Ectodermal cell (in vitro differentiated cells): ENCODE data around the gene AWAT1. TPM values are rescaled to one million over a fixed set of nuclear protein-coding genes. Genes with fewer than 3 reads are reported as not detected.
"Not testable (repeated sequence)": the region's sequence is repeated elsewhere in the genome, so short reads cannot be mapped to it uniquely, and the experiment has no call there.

Experiments used
- H3K27ac ChIP-seq: 2 replicates; pipeline ENCODE4 v1.7.0; 2013; ENCODE audit warnings: mild to moderate bottlenecking, low read depth, low read length; ENCODE audit not compliant: insufficient read depth, poor library complexity, severe bottlenecking
- H3K27me3 ChIP-seq: 2 replicates; pipeline ENCODE4 v1.7.0; 2013; ENCODE audit warnings: mild to moderate bottlenecking, low read length; ENCODE audit not compliant: insufficient read depth, control insufficient read depth, poor library complexity, severe bottlenecking
- H3K36me3 ChIP-seq: one replicate; pipeline ENCODE4 v1.7.0; 2013; ENCODE audit warnings: low read length; ENCODE audit not compliant: control insufficient read depth, insufficient read depth
- H3K4me1 ChIP-seq: one replicate; pipeline ENCODE4 v1.7.0; 2013; ENCODE audit warnings: low read length; ENCODE audit not compliant: control insufficient read depth, insufficient read depth
- H3K4me3 ChIP-seq: 2 replicates; pipeline ENCODE4 v1.7.0; 2013; ENCODE audit warnings: low read depth, low read length, control low read depth; ENCODE audit not compliant: insufficient read depth
- H3K9me3 ChIP-seq: 2 replicates; pipeline ENCODE4 v1.7.0; 2013; ENCODE audit warnings: mild to moderate bottlenecking, low read length, moderate library complexity; ENCODE audit not compliant: control insufficient read depth
- WGBS, 2 experiments: methylation state at CpG; one replicate each; pipeline ENCODE4 v1.1.7; 2013; ENCODE audit warnings: missing lambda C conversion rate in 2 of 2; 5-methylcytosine and 5-hydroxymethylcytosine counted together
- polyA plus RNA-seq, 4 experiments: library from polyadenylated mRNA; stranded (reverse); fragments of 50-300 nt; gene quantifications; one replicate each; pipeline ENCODE4 v1.2.3, GENCODE V29; 2013

Gene AWAT1
- polyA plus RNA-seq (2013, experiment 1 of 4), result not detected
- polyA plus RNA-seq (2013, experiment 2 of 4), result not detected
- not detected for polyA plus RNA-seq (2013, experiment 3 of 4)
- not detected for polyA plus RNA-seq (2013, experiment 4 of 4)

DNA sequence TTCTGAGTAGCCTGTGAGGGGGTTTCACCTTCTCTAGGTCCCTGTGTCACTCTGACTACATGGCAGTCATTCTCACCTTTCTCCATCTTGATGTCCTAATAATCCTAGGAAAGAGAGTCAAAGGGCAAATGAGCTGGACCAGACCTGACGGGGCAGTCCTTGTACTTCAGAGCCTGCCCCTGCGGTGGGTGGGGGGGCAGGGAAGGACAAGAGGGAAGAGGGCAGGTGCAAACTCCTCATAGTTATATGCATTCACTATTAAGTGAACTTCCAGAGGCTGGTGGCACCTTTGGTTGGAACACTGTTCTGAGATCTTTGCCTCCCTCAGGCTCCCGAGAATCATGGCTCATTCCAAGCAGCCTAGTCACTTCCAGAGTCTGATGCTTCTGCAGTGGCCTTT is at the start of gene AWAT1:
TSS of gene AWAT1 (plus strand) at position 301 of the 400 bp plus-strand sequence. CDS start at position 342, 41 bp downstream.
- Histone ChIP-seq H3K4me3 (no peak within 1 kb of the TSS), H3K36me3 (no peaks in the 10 kb centered on the region), H3K27me3 (no peaks in the 10 kb centered on the region), H3K4me1 (no peaks in the 10 kb centered on the region), H3K27ac (no peak within 1 kb of the TSS), H3K9me3 (no peaks in the 10 kb centered on the region)
- 88 to 97% methylated on average over 3 of the region's 3 CpGs for WGBS, 2 experiments

DNA sequence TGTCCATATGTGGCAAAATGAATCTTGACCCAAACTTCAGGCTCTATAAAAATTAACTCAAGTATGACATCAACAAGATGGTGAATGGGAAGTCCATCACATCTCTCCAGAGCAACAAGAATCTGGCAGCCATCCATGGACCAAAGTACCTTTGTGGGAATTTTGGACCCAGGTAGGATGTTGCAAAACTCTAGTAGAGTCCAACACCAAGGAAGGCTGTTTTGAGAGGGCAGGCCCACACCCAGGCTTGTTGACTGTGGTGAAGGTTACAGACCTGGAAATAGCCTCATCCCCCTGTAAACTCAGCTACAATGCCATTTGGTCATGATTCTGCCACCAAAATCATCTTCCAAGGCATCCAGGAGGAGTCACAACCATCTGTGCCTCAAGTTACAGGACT is 44.2 kb upstream of the AWAT1 start:
- Histone ChIP-seq H3K36me3 (no peaks in the 10 kb centered on the region), H3K27ac (no peak overlapping the region), H3K4me3 (no peak overlapping the region), H3K4me1 (no peaks in the 10 kb centered on the region), H3K27me3 (no peaks in the 10 kb centered on the region), H3K9me3 (no peaks in the 10 kb centered on the region)

DNA sequence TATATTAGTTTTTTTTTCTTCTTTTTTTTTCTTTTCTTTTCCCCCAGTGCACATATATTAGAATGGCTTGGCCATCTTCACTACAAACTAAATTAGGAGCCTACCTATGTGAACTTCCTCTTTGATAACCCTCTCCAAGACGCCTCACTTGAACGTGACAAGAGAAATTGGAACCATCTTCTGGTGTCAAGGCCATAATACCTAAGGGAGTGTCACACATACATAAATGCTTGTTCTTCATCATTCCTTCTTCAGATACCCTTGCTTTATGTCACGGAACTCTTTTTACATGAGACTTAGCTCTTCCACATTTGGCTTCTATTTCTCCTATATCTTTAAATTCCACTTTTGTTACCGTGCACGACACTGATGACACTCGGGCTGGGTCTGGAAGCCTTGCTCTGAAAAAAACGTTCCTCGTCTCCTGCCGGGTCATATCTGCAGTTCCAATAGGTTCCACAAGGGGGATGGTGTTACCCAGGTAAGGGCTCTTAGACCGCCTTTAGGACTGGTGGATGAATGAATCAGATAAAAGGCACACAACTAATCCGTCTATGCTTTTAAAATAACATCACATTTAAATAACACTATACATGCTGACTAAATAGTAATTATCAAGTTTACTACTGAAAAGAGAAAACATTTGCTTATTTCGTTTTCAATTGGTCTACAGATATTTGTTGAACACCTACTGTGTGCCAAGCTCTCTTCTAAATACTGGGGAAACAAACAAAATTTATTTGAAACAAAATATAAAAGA is 37.3 kb upstream of the AWAT1 start:
- Histone ChIP-seq H3K27me3 (no peaks in the 10 kb centered on the region), H3K4me3 (no peak overlapping the region), H3K9me3 (no peaks in the 10 kb centered on the region), H3K36me3 (no peaks in the 10 kb centered on the region), H3K4me1 (no peaks in the 10 kb centered on the region), H3K27ac (no peak overlapping the region)
- 21 to 25% methylated on average over 9 to 10 of the region's 12 CpGs for WGBS, 2 experiments

DNA sequence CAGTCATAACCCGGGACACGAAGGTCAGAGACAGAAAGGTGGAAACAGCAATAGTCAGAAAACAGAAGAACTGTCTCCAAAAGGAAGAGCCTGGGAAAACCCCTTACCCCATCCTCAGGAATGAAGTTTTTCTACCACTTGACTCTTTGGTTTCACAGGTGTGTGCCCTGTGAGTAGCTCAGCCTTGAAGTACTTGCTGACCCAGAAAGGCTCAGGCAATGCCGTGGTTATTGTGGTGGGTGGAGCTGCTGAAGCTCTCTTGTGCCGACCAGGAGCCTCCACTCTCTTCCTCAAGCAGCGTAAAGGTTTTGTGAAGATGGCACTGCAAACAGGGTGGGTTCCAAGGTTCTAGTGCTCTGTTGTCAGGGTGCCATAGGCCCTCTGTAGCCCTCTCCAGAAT is 32.7 kb upstream of the AWAT1 start:
- H3K4me3 ChIP-seq, result no peak overlapping the region
- no peaks in the 10 kb centered on the region for H3K27me3 ChIP-seq
- no peaks in the 10 kb centered on the region for H3K4me1 ChIP-seq
- no peaks in the 10 kb centered on the region for H3K36me3 ChIP-seq
- H3K9me3 ChIP-seq, result no peaks in the 10 kb centered on the region
- H3K27ac ChIP-seq, result no peak overlapping the region
- WGBS, 2 experiments, result 94 to 96% methylated on average over 5 of the region's 5 CpGs

DNA sequence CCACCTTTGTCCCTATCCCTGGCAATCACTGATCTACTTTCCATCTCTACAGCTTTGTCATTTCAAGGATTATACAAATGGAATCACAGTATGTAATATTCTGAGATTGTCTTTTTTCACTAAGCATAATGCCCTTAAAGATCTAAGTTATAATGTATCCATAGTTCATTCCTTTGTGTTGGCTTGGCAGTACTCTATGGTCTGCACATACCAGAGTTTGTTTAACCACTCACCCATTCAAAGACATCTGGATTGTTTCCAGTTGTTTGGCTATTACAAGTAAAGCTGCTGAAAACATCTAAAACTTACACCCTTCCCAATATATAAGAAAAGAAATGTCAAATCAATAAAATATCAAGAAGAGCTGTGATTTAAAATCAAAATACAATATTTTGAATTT is 26.0 kb upstream of the AWAT1 start:
- H3K27me3 ChIP-seq, result no peaks in the 10 kb centered on the region
- no peak overlapping the region for H3K27ac ChIP-seq
- no peak overlapping the region for H3K4me3 ChIP-seq
- H3K4me1 ChIP-seq, result no peaks in the 10 kb centered on the region
- H3K9me3 ChIP-seq, result no peaks in the 10 kb centered on the region
- H3K36me3 ChIP-seq, result no peaks in the 10 kb centered on the region

DNA sequence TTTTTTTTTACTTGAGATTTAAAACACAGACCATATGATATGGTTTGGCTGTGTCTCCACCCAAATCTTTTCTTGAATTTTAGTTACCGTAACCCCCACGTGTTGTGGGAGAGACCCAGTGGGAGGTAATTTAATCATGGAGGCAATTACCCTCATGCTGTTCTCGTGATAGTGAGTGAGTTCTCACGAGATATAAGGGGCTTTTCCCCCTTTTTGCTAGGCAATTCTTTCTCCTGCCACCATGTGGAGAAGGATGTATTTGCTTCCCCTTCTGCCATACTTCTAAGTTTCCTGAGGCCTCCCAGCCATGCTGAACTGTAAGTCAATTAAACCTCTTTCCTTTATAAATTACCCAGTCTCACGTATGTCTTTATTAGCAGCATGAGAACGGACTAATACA is 24.9 kb upstream of the AWAT1 start:
- 85 to 88% methylated on average over 2 to 4 of the region's 6 CpGs for WGBS, 2 experiments
- not testable (repeated sequence) for H3K36me3 ChIP-seq, H3K9me3 ChIP-seq, H3K4me3 ChIP-seq, H3K27ac ChIP-seq, H3K27me3 ChIP-seq, H3K4me1 ChIP-seq

DNA sequence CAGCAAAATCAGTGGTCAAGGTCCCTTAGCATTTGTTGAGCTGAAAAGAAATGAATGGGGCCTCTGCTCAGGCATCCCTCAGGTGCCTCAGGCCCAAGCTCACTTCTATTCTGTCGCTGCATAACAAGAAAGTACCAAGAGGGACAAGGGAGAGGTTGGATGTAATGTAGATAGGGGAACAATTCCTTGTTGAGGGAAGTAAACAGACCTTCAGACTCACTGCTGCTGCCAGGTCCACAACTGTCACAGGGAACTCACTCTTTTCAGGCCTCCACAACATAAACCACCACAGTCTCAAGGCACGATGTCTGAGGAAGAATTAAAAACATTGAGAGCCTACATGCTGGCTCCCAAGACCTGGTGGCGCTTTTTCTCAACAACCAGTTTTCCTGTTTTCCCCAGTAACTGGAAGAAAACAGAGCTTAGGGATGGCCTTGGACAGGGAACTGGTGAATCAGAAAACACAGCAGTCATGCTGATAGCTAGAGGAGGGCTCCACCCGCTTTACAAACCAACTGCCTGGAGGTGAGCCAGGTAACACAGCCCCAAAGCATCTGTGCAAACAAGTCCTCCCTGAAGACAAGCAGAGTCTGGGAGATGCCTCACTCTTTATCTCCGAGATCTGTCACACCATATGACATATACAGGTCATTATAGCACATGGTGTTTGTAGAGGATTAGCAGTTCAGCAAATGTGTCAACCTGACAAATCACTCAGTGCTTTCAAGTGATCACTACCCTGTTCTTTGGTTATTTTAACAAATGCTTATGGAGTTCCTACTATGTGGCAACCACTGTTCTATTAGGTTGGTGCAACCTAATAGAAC is 14.3 kb upstream of the AWAT1 start:
- Histone ChIP-seq H3K4me3 (no peak overlapping the region), H3K27ac (no peak overlapping the region), H3K27me3 (no peaks in the 10 kb centered on the region), H3K36me3 (no peaks in the 10 kb centered on the region), H3K9me3 (no peaks in the 10 kb centered on the region), H3K4me1 (no peaks in the 10 kb centered on the region)
- 91 to 100% methylated on average over 4 to 5 of the region's 5 CpGs for WGBS, 2 experiments

DNA sequence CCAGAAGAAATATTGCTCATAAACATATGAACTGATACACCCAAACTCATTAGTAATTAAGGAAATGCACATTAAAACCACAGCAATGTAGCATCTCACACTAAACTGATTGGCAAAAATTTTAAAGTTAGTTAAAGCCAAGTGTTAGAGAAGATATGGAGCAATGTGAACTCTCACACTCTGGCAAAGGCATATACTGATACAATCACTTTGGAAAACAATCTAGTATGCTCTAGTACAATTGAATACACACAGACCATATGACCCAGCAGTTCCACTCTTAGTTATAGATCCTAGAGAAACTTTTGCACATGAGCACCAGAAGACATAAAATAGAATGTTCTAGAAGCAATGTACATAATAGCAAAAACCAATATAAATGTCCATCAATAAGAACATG is 8.4 kb upstream of the AWAT1 start:
- no peaks in the 10 kb centered on the region for H3K36me3 ChIP-seq
- no peaks in the 10 kb centered on the region for H3K4me1 ChIP-seq
- no peak overlapping the region for H3K4me3 ChIP-seq
- no peaks in the 10 kb centered on the region for H3K9me3 ChIP-seq
- H3K27ac ChIP-seq, result no peak overlapping the region
- H3K27me3 ChIP-seq, result no peaks in the 10 kb centered on the region

DNA sequence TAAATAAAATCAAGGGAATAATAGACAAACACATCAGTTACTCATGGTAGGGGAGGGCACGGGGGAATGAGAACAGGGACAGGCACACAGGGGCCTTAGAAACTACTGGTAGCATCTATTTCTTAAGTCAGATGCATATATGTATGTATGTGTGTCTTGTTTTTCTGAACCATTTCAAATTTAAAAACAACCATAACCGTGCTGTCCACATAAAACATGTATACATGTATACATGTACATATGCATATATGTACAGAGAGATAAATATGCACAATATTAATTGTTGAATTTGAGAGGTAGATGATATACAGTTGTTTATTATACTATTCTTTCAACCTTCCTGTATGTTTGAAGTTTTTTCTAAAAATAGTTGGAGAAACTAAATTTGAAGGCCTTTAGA is 7.8 kb upstream of the AWAT1 start:
- Histone ChIP-seq H3K4me1 (no peaks in the 10 kb centered on the region), H3K27ac (no peak overlapping the region), H3K27me3 (no peaks in the 10 kb centered on the region), H3K36me3 (no peaks in the 10 kb centered on the region), H3K4me3 (no peak overlapping the region), H3K9me3 (no peaks in the 10 kb centered on the region)
- WGBS, 2 experiments, result 100% methylated on average over 1 of the region's 2 CpGs; no CpG with 5 or more reads in 1 of the 2 experiments

DNA sequence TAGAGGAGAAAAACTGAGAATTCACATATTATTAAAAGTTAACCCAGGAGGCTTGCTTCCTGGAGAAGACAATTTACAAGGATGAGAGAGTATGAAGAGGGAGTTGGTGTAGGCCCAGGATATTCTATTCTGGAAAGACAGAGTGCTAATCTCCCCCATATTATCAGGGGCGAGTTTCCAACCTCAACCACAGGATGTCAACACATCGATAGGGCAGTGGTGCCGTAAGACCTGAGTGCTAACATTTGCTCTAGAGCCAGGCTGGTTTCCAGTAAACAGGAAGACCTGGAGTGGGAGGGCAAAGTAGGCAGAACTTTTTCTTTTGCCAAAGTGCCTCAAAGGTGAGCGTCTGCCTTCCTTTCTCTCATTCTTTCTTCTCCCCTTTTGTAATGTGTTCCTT is 2.8 kb upstream of the AWAT1 start:
- no peaks in the 10 kb centered on the region for H3K4me1 ChIP-seq
- no peak overlapping the region for H3K27ac ChIP-seq
- 89 to 95% methylated on average over 4 of the region's 4 CpGs for WGBS, 2 experiments
- H3K4me3 ChIP-seq, result no peak overlapping the region
- no peaks in the 10 kb centered on the region for H3K9me3 ChIP-seq
- no peaks in the 10 kb centered on the region for H3K36me3 ChIP-seq
- H3K27me3 ChIP-seq, result no peaks in the 10 kb centered on the region
